ENCODE data around the gene ZNF571. TPM values are rescaled to one million over a fixed set of nuclear protein-coding genes. Genes with fewer than 3 reads are reported as not detected.

The ZNF571 gene
- polyA plus RNA-seq, 1 of the 3 experiments (the other 2 are of a cell fraction): 1.1 TPM

- TF ChIP-seq RXRA (IDR thresholded peaks at IDR 0.05; ENCODE audit: borderline replicate concordance, low read depth): no peak
- no peak for TF ChIP-seq TCF12 (IDR thresholded peaks at IDR 0.05)
- TF ChIP-seq GATA2 (CRISPR knock-in tag; IDR thresholded peaks at IDR 0.05): no peak
- TF ChIP-seq EP300 (IDR thresholded peaks at IDR 0.05; ENCODE audit: borderline replicate concordance in 1 of 2, low read depth in 1 of 2, low read length in 1 of 2): no peak
- TF ChIP-seq RFX5 (IDR thresholded peaks at IDR 0.05; ENCODE audit: low read length): no peak
- TF ChIP-seq SMC3 (IDR thresholded peaks at IDR 0.05; ENCODE audit: low read depth, low read length): no peak
- WGBS (ENCODE audit: low lambda C conversion rate): 76% methylated on average over 7 of the region's 7 CpGs
- CTCF ChIA-PET: no interaction called here
These were observed 57.1 kb downstream of the ZNF571 start for GRCh38 chr19:37537391-37537947.

GRCh38 chr19:37519890-37520289 lies 74.7 kb downstream of the ZNF571 start:
- H4K20me1 ChIP-seq (ENCODE audit: insufficient read depth): no peaks in the 10 kb centered on the region
- ChIA-PET CTCF (interaction anchor here (1.0 kb wide), 1 partner anchor 12 kb away, joined by 3 read pairs; no protein-coding TSS in a partner anchor), POLR2A (no interaction called here)
- H3K4me3 ChIP-seq (ENCODE audit: low read depth in 2 of 2, low read length in 1 of 2): no peak overlapping the region
- no peaks in the 10 kb centered on the region for H3K9me2 ChIP-seq
- H3K4me1 ChIP-seq (ENCODE audit: control insufficient read depth in 1 of 2, insufficient read depth in 2 of 2, low read depth in 1 of 2, low read length in 1 of 2): no peaks in the 10 kb centered on the region
- H3K27ac ChIP-seq (ENCODE audit: low read depth in 2 of 2, low read length in 1 of 2): no peak overlapping the region
- no peak overlapping the region for H2AFZ ChIP-seq (ENCODE audit: low read depth)
- no peaks in the 10 kb centered on the region for H3F3A ChIP-seq (replicated peaks; ENCODE audit: insufficient read depth)
- no peak overlapping the region for H3K9ac ChIP-seq
- H3K27me3 ChIP-seq (ENCODE audit: insufficient read depth): no peaks in the 10 kb centered on the region
- peaks cover 3% of the 10 kb centered on the region; the same call in 1 of the 2 replicates for H3K9me3 ChIP-seq
- H3K4me2 ChIP-seq: no peak overlapping the region
- TF ChIP-seq CHD2 (IDR thresholded peaks at IDR 0.05; ENCODE audit: low read length, partially characterized antibody): no peak
- TF ChIP-seq ZBTB33 (IDR thresholded peaks at IDR 0.05; ENCODE audit: borderline replicate concordance, low read depth): no peak
- no peak for TF ChIP-seq IRF3 (IDR thresholded peaks at IDR 0.05; ENCODE audit: low read depth, low read length)
- 0 out of 2 replicates have a peak, but pooled peaks have one; percentile 4 for TF ChIP-seq FOSL2 (IDR thresholded peaks at IDR 0.05; ENCODE audit: borderline replicate concordance, low read depth)
- no peak for TF ChIP-seq RCOR1 (IDR thresholded peaks at IDR 0.05; ENCODE audit: low read length)
- peak; percentile 22; the same call in 1 of the 2 replicates for TF ChIP-seq PBX3 (IDR thresholded peaks at IDR 0.05)
- TF ChIP-seq CTCF (IDR thresholded peaks at IDR 0.05): no peak
- TF ChIP-seq RXRA (IDR thresholded peaks at IDR 0.05; ENCODE audit: borderline replicate concordance, low read depth): no peak
- no peak for TF ChIP-seq EZH2phosphoT487 (IDR thresholded peaks at IDR 0.05; ENCODE audit: borderline replicate concordance, low read depth)
- DNase-seq: no peak
- no peaks in the 10 kb centered on the region; the same call in 1 of the 2 replicates for H3K79me2 ChIP-seq (ENCODE audit: insufficient read depth)
- peaks cover 9 to 13% of the 10 kb centered on the region in 2 experiments for H3K36me3 ChIP-seq (replicated peaks in 1 of 2; ENCODE audit: control insufficient read depth in 1 of 2, insufficient read depth in 2 of 2, low read length in 1 of 2)
- WGBS (ENCODE audit: low lambda C conversion rate): 11% methylated on average over 2 of the region's 2 CpGs

More at GRCh38 chr19:37537391-37537947, 57.1 kb downstream of the ZNF571 start:
- no peaks in the 10 kb centered on the region for H3K79me2 ChIP-seq (ENCODE audit: insufficient read depth)
- DNase-seq: no peak
- peaks cover 32% of the 10 kb centered on the region for H3K9me3 ChIP-seq
- no peaks in the 10 kb centered on the region for H3K4me1 ChIP-seq (ENCODE audit: control insufficient read depth in 1 of 2, insufficient read depth in 2 of 2, low read depth in 1 of 2, low read length in 1 of 2)
- peaks cover 36 to 50% of the 10 kb centered on the region in 2 experiments for H3K36me3 ChIP-seq (replicated peaks in 1 of 2; ENCODE audit: control insufficient read depth in 1 of 2, insufficient read depth in 2 of 2, low read length in 1 of 2)
- H3K27me3 ChIP-seq (ENCODE audit: insufficient read depth): no peaks in the 10 kb centered on the region
- no peak overlapping the region for H3K4me2 ChIP-seq
- H3K4me3 ChIP-seq (ENCODE audit: low read depth in 2 of 2, low read length in 1 of 2): peak overlapping the region in 1 of 2 experiments; percentile 12; a peak in 1 of 4 replicates
- H4K20me1 ChIP-seq (ENCODE audit: insufficient read depth): no peaks in the 10 kb centered on the region
- no peak overlapping the region for H3K9ac ChIP-seq
- H2AFZ ChIP-seq (ENCODE audit: low read depth): no peak overlapping the region
- POLR2A ChIA-PET: no interaction called here
- no peak overlapping the region for H3K27ac ChIP-seq (ENCODE audit: low read depth in 2 of 2, low read length in 1 of 2)
- H3F3A ChIP-seq (replicated peaks; ENCODE audit: insufficient read depth): no peaks in the 10 kb centered on the region
- no peaks in the 10 kb centered on the region for H3K9me2 ChIP-seq
